ENCODE results near the gene ANAPC7.

DNA sequence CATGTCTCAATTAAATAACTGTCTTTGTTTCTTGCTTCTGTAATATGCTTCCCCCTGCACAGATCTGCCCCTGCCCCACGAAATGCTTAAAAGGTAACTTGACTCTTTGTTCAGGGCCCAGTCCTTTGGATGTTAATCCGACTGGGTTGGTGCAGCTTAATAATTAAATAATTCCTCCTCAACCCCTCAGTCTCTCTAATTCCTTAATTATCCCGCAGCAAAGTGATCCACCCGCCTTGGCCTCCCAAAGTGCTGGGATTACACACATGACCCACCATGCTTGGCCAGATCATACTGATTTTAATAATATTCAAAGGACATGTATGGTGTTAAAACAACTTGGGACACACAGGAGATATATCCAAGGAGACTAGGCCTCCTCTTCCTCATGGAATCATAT is 18.2 kb upstream of the ANAPC7 start:
- TF ChIP-seq HOXA7 (CRISPR knock-in tag; IDR thresholded peaks at IDR 0.05; ENCODE audit: borderline replicate concordance) (no peak), ZNF341 (tag by site-specific recombination; IDR thresholded peaks at IDR 0.05; ENCODE audit: low read depth) (no peak), ZNF274 (IDR thresholded peaks at IDR 0.05; ENCODE audit: low read length) (no peak), ZNF274 (tag by site-specific recombination; IDR thresholded peaks at IDR 0.05; ENCODE audit: borderline replicate concordance) (no peak), ZNF837 (tag by site-specific recombination; IDR thresholded peaks at IDR 0.05) (no peak), ZNF324 (tag by site-specific recombination; IDR thresholded peaks at IDR 0.05) (no peak), GFI1B (tag by site-specific recombination; IDR thresholded peaks at IDR 0.05) (no peak), ZBTB1 (tag by site-specific recombination; IDR thresholded peaks at IDR 0.05) (no peak), ZNF510 (tag by site-specific recombination; IDR thresholded peaks at IDR 0.05; ENCODE audit: insufficient replicate concordance) (no peak), SCRT2 (tag by site-specific recombination; IDR thresholded peaks at IDR 0.05) (no peak), ZNF560 (tag by site-specific recombination; IDR thresholded peaks at IDR 0.05; ENCODE audit: borderline replicate concordance) (no peak)
- TF ChIP-seq, protein P1, sequence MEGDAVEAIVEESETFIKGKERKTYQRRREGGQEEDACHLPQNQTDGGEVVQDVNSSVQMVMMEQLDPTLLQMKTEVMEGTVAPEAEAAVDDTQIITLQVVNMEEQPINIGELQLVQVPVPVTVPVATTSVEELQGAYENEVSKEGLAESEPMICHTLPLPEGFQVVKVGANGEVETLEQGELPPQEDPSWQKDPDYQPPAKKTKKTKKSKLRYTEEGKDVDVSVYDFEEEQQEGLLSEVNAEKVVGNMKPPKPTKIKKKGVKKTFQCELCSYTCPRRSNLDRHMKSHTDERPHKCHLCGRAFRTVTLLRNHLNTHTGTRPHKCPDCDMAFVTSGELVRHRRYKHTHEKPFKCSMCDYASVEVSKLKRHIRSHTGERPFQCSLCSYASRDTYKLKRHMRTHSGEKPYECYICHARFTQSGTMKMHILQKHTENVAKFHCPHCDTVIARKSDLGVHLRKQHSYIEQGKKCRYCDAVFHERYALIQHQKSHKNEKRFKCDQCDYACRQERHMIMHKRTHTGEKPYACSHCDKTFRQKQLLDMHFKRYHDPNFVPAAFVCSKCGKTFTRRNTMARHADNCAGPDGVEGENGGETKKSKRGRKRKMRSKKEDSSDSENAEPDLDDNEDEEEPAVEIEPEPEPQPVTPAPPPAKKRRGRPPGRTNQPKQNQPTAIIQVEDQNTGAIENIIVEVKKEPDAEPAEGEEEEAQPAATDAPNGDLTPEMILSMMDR (tag by site-specific recombination; IDR thresholded peaks at IDR 0.05), result no peak
- TF ChIP-seq, protein P2, sequence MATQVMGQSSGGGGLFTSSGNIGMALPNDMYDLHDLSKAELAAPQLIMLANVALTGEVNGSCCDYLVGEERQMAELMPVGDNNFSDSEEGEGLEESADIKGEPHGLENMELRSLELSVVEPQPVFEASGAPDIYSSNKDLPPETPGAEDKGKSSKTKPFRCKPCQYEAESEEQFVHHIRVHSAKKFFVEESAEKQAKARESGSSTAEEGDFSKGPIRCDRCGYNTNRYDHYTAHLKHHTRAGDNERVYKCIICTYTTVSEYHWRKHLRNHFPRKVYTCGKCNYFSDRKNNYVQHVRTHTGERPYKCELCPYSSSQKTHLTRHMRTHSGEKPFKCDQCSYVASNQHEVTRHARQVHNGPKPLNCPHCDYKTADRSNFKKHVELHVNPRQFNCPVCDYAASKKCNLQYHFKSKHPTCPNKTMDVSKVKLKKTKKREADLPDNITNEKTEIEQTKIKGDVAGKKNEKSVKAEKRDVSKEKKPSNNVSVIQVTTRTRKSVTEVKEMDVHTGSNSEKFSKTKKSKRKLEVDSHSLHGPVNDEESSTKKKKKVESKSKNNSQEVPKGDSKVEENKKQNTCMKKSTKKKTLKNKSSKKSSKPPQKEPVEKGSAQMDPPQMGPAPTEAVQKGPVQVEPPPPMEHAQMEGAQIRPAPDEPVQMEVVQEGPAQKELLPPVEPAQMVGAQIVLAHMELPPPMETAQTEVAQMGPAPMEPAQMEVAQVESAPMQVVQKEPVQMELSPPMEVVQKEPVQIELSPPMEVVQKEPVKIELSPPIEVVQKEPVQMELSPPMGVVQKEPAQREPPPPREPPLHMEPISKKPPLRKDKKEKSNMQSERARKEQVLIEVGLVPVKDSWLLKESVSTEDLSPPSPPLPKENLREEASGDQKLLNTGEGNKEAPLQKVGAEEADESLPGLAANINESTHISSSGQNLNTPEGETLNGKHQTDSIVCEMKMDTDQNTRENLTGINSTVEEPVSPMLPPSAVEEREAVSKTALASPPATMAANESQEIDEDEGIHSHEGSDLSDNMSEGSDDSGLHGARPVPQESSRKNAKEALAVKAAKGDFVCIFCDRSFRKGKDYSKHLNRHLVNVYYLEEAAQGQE (tag by site-specific recombination; IDR thresholded peaks at IDR 0.05), result no peak
- TF ChIP-seq, protein P3, sequence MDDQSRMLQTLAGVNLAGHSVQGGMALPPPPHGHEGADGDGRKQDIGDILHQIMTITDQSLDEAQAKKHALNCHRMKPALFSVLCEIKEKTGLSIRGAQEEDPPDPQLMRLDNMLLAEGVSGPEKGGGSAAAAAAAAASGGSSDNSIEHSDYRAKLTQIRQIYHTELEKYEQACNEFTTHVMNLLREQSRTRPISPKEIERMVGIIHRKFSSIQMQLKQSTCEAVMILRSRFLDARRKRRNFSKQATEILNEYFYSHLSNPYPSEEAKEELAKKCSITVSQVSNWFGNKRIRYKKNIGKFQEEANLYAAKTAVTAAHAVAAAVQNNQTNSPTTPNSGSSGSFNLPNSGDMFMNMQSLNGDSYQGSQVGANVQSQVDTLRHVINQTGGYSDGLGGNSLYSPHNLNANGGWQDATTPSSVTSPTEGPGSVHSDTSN (CRISPR knock-in tag; IDR thresholded peaks at IDR 0.05), result no peak
- TF ChIP-seq, protein P4, sequence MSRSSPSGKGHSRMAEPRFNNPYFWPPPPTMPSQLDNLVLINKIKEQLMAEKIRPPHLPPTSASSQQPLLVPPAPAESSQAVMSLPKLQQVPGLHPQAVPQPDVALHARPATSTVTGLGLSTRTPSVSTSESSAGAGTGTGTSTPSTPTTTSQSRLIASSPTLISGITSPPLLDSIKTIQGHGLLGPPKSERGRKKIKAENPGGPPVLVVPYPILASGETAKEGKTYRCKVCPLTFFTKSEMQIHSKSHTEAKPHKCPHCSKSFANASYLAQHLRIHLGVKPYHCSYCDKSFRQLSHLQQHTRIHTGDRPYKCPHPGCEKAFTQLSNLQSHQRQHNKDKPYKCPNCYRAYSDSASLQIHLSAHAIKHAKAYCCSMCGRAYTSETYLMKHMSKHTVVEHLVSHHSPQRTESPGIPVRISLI (tag by site-specific recombination; IDR thresholded peaks at IDR 0.05), result no peak

Measured in HEK293 (cell line).